Heart right ventricle (tissue), 16 donors: ENCODE results near the gene PARG. TPM values are rescaled to one million over a fixed set of nuclear protein-coding genes. Genes with fewer than 3 reads are reported as not detected.
"Not testable (repeated sequence)": the region's sequence is repeated elsewhere in the genome, so short reads cannot be mapped to it uniquely, and the experiment has no call there.

Experiments used
- ATAC-seq, 8 donors: fragments of 200-7000 bp; cut with Tn5 transposase; one replicate each; pipeline ENCODE4 v1.9.1; 2020; ENCODE audit warnings: mild to moderate bottlenecking in 8 of 8, moderate library complexity in 8 of 8, moderate number of reproducible peaks in 1 of 8
- DNase-seq, 2 donors: peaks; one replicate each; pipeline ENCODE4 v3.0.0-alpha.2; 2020
- H3K27ac ChIP-seq, 10 donors: fragments of 200-600 bp; sonication (generic) in 2 of 10; one replicate each; pipeline versions ENCODE4 v1.5.0 to v1.8.0; 2020 to 2022; ENCODE audit warnings: mild to moderate bottlenecking in 3 of 10
- H3K27me3 ChIP-seq, 7 donors: fragments of 200-600 bp; one replicate each; pipeline ENCODE4 v1.8.0; 2021 to 2022; ENCODE audit warnings: mild to moderate bottlenecking in 2 of 7
- H3K36me3 ChIP-seq, 9 donors: fragments of 200-600 bp; sonication (generic) in 1 of 9; one replicate each; pipeline versions ENCODE4 v1.5.0 to v1.8.0; 2020 to 2022; ENCODE audit warnings: mild to moderate bottlenecking in 2 of 9
- H3K4me1 ChIP-seq, 9 donors: fragments of 200-600 bp; sonication (generic) in 1 of 9; one replicate each; pipeline versions ENCODE4 v1.5.0 to v1.8.0; 2020 to 2022; ENCODE audit warnings: mild to moderate bottlenecking in 4 of 9
- H3K4me3 ChIP-seq, 10 donors: fragments of 200-600 bp; sonication (generic) in 2 of 10; one replicate each; pipeline versions ENCODE4 v1.5.0 to v1.8.0; 2020 to 2022; ENCODE audit warnings: mild to moderate bottlenecking in 7 of 10, moderate library complexity in 2 of 10
- H3K9me3 ChIP-seq, 11 donors: fragments of 200-600 bp in 10 of 11; sonication (generic) in 2 of 11; one replicate each; pipeline versions ENCODE4 v1.5.0 to v1.8.0; 2013 to 2022; ENCODE audit warnings: mild to moderate bottlenecking in 2 of 11, control low read depth in 1 of 11, moderate library complexity in 1 of 11
- WGBS, 2 donors: extraction: QIAGEN DNeasy Blood & Tissue Kit; methylation state at CpG; one replicate each; pipeline ENCODE4 v1.1.7; 2013; ENCODE audit warnings: inconsistent platforms in 1 of 2; 5-methylcytosine and 5-hydroxymethylcytosine counted together
- intact Hi-C, 10 donors: fragments of 100-400 bp; cut with DNase I; formaldehyde crosslinking; loops; one replicate each; pipeline versions ENCODE4 v1.11.1 to v1.14.2; 2022
- polyA plus RNA-seq, 2 donors: library from polyadenylated mRNA; stranded (reverse); fragments of 200-250 nt; gene quantifications; one replicate each; pipeline ENCODE4 v1.2.3, GENCODE V29; 2013
- total RNA-seq, 10 donors: library from RNA; stranded (reverse); fragmentation: NEBNext Ultra II Directional in 3 of 10; extraction: Animal tissue kit (Norgen Biotek cat#: 25700) in 3 of 10; gene quantifications; one replicate each; pipeline versions ENCODE4 v1.2.1 to v1.2.4, GENCODE V29; 2021 to 2023
- TF ChIP-seq, protein P1 (sequence below), 9 donors: fragments of 200-600 bp; sonication (generic) in 2 of 9; IDR thresholded peaks; one replicate each; pipeline versions ENCODE4 v1.5.0 to v1.8.0; 2021 to 2022; ENCODE audit warnings: antibody characterized with exemption in 9 of 9, mild to moderate bottlenecking in 5 of 9, moderate library complexity in 1 of 9
- donor health status: Arrhythmogenic right ventricular cardiomyopathy.
- donor health status: ischemic (EF 13 %, LVEDD 7.1; RV severe dilation, severe dysfunction).
- donor health status: healthy with polysubstance abuse.
- donor health status: DM: no; HTN: yes; CAD: no.
- donor health status: DM: no; HTN: no; CAD: no.
- donor health status: ischemic (EF 25% LVEDD 6.9; RV normal size, moderate dysfunction).
- donor health status: ischemic (EF 25% LVEDD 5.7; RV mildly dilated, moderate dysfunction).
- donor health status: healthy.
- donor health status: DM: yes; HTN: yes; CAD: no.
- donor health status: Ischemic cardiomyopathy.
- donor health status: ischemic (EF 35%, LVEDD 5.7; RV mildly dilated, moderate dysfunction).
- donor health status: nonischemic (EF 11% LVEDD 7.7; RV severe dilation, severe dysfunction).
- donor health status: DM: yes; HTN: yes; CAD: no.
- donor health status: PGD.
- donor health status: ischemic (EF 29% LVEDD 5.4; RV normal size, mild dysfunction).
- donor health status: nonischemic (EF 23%, LVEDD 6.1; RV moderate dilation, normal function).

Gene PARG
- total and polyA plus RNA-seq, 12 donors = 4.3 to 35.8 (median 27.6) TPM

DNA sequence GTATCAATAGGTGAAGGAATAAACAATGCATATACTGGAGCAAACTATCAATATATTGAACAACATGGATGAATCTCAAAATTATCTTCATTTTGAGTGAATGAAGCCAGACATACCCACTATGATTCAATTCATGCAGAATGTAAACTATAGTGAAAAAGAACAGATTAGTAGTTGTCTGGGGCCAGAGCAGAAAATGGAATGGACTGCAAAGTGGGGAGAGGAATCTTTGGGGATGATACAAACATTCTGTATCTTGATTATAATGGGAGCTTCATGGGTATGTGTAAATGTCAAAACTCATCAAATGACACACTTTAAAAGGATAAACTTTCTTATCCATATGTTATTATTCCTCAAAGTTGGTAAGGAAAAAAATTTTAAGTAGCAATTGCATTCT, 23.9 kb downstream of the PARG start:
- H3K27me3 ChIP-seq, H3K4me1 ChIP-seq, DNase-seq, intact Hi-C loops, H3K4me3 ChIP-seq, H3K27ac ChIP-seq, ATAC-seq, H3K9me3 ChIP-seq: not testable (repeated sequence)
- peaks cover 0 to 76% (median 3%) of the 10 kb centered on the region in 9 donors for H3K36me3 ChIP-seq

DNA sequence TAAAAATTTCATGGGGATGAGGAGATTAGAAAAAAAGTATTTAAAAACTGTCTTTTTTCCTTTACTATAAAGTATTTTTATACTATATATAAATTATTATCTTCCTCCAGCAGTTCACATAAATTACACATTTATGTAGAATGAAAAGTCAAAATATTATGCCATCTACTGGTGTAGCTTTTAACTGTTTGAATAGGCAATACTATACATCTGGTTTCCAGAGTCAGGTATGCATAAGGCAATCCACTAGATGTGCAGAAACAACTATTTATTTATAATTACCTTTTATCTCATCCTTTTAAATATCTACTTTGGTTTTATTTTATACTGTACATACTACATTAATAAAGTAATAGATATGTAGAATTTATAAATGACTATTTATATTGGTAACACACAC, 25.4 kb downstream of the PARG start:
- H3K27ac ChIP-seq, H3K4me3 ChIP-seq, ATAC-seq, intact Hi-C loops, DNase-seq, H3K27me3 ChIP-seq, H3K9me3 ChIP-seq, H3K4me1 ChIP-seq: not testable (repeated sequence)
- H3K36me3 ChIP-seq = peaks cover 0 to 73% (median 3%) of the 10 kb centered on the region in 9 donors

DNA sequence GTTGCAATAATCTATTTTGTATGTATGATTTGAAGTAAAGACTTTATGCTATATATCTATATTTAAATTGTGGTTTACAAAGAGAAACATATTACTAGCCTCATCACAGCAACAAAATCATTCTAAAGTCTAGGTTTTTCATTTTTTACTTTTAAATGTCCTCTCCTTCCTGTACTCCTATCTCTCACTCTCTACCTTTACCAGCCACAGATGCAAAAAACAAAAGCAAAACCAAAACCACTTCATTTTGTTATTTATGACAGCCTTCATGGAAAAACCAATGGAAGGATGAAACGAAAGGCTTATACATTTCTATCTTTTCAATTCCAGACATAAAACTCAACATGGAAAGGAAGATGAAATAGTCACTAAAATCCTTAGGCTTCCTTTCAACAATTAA, 31.5 kb downstream of the PARG start:
- peaks cover 0 to 40% (median 3%) of the 10 kb centered on the region in 9 donors for H3K36me3 ChIP-seq
- DNase-seq, H3K27ac ChIP-seq, intact Hi-C loops, H3K4me3 ChIP-seq, ATAC-seq, H3K9me3 ChIP-seq, H3K27me3 ChIP-seq, H3K4me1 ChIP-seq: not testable (repeated sequence)
- no CpG with 5 or more reads among the region's 1 CpG for WGBS, 2 donors

DNA sequence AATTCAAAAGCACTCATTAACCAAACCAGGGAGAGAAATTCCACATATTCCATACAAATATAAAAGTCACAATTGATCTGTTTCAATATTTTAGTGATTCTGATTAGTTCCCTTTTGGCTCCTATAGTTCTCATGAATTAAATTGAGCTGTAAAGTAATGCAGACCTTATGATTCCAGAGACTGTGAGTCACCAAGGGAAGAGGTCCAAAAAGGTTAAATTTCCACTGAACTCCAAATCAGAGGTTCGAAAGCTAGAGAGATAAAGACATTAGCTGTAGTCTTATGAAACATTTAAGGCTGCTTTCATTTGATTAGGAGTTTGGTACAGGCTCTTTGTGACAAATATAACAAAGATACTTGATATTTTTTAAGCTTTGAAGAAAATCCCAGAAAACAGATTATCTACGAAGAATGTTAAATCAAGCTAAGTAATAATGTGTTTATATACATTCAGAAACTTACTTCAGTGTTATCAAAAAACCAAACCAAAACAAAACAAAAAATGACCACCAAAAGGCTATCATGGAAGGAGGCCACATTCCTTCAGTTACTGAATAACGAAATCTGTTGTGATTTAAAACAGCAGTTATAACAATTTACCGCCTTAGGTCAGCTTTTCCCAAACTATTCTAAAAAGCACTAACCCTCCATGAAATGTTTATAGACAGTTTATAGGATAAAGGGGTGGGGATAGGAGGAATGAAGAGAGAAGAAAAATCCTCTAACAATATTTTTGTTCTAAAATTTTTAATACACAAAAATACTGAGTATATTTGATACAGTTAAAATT, 33.3 kb downstream of the PARG start:
- H3K27me3 ChIP-seq, H3K4me3 ChIP-seq, H3K9me3 ChIP-seq, H3K27ac ChIP-seq, intact Hi-C loops, DNase-seq, ATAC-seq, H3K4me1 ChIP-seq: not testable (repeated sequence)
- peaks cover 0 to 22% (median 0%) of the 10 kb centered on the region in 9 donors for H3K36me3 ChIP-seq
- WGBS, 2 donors = 67 to 76% methylated on average over 4 of the region's 4 CpGs

DNA sequence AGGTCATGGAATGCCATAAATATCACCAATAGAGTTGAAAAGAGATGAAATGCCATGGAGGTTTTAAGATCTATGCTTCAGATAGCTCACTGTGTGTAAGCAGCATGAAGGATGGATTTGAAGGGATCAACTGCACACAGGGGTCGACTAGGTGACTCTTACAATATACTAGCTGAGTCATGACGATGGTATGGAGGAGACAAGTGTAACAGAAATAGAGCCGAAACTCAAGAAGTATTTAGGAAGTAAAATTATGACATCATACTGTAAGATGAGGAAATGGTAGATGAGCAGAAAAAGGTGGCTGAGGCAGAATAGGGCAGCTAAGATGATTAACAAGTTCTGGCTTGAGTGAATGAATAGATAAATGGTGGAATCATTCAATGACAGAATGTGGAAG, 38.0 kb downstream of the PARG start:
- ATAC-seq, DNase-seq, H3K4me1 ChIP-seq, H3K27ac ChIP-seq, H3K4me3 ChIP-seq, H3K36me3 ChIP-seq, H3K9me3 ChIP-seq, H3K27me3 ChIP-seq, intact Hi-C loops: not testable (repeated sequence)
- 79 to 81% methylated on average over 3 of the region's 3 CpGs for WGBS, 2 donors

DNA sequence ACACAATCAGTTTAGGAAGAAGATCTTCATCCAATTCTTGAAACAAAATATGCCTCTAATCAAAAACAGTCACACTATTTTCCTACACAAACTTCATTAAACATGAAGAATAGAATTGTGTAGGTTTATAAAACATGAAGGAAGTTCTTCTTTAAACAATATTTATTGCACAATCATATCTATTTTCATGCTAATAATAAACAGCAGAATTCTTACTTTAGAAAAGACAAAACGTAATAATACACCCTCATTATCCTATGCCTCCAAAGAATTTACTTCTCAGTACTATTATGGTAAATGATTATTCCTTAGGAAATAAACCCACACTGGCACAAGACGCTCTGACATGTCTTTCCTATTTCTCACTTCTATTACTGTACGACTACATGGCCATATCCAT, 41.4 kb downstream of the PARG start:
- ATAC-seq, H3K27ac ChIP-seq, DNase-seq, intact Hi-C loops, H3K27me3 ChIP-seq, H3K4me1 ChIP-seq, H3K9me3 ChIP-seq, H3K4me3 ChIP-seq: not testable (repeated sequence)
- peaks cover 0 to 15% (median 1%) of the 10 kb centered on the region in 9 donors for H3K36me3 ChIP-seq
- 83 to 98% methylated on average over 2 of the region's 3 CpGs for WGBS, 2 donors

DNA sequence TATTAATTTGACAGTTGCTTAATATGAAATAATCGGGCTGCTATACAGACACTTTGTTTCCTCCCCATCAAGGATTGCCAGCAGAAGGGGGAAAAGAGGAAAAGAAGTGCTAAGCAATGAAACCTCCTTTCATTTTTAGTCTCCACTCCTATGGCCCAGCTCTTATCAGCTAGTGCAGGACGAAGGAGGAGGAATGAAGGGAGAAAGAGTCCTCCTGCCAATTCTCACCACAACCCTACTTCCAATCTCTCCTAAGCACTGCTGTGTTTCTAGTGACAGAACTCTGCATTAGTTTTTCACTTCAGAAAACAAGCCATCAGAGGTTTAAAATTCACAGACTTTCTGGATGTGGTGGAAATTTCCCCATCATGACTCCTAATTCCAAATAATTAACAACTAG, 41.8 kb downstream of the PARG start:
- Histone ChIP-seq H3K36me3 (peaks cover 0 to 16% (median 5%) of the 10 kb centered on the region in 9 donors), H3K9me3 (peaks cover 0 to 13% (median 0%) of the 10 kb centered on the region in 11 donors)
- H3K4me1 ChIP-seq, ATAC-seq, DNase-seq, intact Hi-C loops, H3K27me3 ChIP-seq, H3K4me3 ChIP-seq, H3K27ac ChIP-seq: not testable (repeated sequence)
- 86 to 90% methylated on average over 1 of the region's 2 CpGs for WGBS, 2 donors

DNA sequence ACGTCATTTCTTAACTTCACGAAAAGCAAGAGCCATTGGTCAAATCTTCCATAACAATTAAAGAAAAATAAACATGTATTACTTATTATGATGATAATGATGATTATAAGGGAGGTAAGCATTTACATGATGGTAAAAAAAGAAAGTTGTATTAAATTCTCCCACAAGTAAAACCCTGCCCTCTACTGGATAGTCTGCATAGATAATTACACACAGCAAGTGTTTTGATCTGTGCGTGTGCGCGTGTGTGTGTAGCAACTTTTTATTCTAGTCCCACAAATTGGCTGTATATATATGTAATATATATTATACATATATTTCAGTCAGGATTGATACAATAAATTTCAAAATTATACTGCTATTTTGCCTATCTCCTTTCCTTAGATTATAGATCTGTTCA, 51.8 kb downstream of the PARG start:
- Histone ChIP-seq H3K36me3 (peaks cover 0 to 15% (median 0%) of the 10 kb centered on the region in 9 donors), H3K9me3 (peaks cover 0 to 17% (median 0%) of the 10 kb centered on the region in 11 donors)
- DNase-seq, H3K4me1 ChIP-seq, intact Hi-C loops, H3K27ac ChIP-seq, H3K27me3 ChIP-seq, H3K4me3 ChIP-seq, ATAC-seq: not testable (repeated sequence)
- TF ChIP-seq, protein P1, sequence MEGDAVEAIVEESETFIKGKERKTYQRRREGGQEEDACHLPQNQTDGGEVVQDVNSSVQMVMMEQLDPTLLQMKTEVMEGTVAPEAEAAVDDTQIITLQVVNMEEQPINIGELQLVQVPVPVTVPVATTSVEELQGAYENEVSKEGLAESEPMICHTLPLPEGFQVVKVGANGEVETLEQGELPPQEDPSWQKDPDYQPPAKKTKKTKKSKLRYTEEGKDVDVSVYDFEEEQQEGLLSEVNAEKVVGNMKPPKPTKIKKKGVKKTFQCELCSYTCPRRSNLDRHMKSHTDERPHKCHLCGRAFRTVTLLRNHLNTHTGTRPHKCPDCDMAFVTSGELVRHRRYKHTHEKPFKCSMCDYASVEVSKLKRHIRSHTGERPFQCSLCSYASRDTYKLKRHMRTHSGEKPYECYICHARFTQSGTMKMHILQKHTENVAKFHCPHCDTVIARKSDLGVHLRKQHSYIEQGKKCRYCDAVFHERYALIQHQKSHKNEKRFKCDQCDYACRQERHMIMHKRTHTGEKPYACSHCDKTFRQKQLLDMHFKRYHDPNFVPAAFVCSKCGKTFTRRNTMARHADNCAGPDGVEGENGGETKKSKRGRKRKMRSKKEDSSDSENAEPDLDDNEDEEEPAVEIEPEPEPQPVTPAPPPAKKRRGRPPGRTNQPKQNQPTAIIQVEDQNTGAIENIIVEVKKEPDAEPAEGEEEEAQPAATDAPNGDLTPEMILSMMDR (IDR thresholded peaks at IDR 0.05) = peak in 1 of 9 donors; percentile 16
- WGBS, 2 donors = 98% methylated on average over 5 of the region's 5 CpGs

DNA sequence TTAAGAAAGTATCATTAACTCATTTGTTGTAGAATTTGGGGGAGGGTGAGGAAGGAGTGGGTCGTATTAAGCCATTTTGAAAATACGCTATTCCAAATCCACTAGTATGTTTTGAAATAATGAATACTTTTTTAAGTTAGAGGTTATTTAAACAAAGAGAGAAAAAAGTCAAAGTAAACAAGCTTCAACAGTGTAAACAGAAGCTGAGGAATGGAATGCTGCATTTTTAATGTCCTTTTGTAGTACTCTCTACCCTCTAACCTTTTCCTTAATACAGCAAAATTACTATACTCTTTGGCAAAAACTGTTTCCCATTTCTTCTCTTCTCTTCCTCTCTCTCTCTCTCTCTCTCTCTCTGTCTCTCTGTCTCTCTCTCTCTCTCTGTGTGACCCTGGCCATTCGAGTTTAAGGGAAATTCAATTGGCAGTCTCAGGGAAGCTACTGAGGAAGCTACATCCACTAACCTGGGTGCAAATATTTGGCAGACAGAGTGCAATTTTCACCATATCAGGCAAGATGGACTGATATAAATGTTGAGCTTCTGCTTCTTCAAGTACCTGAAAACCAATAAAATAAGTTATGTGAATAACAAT, 57.0 kb downstream of the PARG start:
- H3K27ac ChIP-seq, ATAC-seq, H3K4me3 ChIP-seq, intact Hi-C loops, H3K4me1 ChIP-seq, H3K27me3 ChIP-seq, DNase-seq: not testable (repeated sequence)
- Histone ChIP-seq H3K9me3 (peaks cover 0 to 17% (median 0%) of the 10 kb centered on the region in 11 donors), H3K36me3 (peaks cover 0 to 14% (median 0%) of the 10 kb centered on the region in 9 donors)
- WGBS, 2 donors = 79 to 85% methylated on average over 1 of the region's 3 CpGs

DNA sequence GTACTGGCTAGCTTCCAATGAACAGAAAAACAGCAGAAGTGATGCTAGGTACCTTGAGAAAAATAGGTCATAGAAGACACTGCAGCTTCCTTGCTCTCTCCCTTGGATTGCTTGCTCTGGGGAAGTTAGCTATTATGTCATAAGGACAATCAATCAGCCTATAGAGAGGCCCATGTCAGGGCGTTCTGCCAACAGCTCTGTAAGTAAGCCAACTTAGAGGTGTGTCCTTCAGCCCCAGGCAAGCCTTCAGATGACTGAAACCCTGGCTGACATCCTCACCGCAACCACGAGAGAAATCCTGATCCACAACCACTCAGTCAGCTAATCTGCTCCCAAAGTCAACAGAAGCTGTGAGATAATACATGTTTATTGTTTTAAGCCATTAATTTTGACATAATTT, 58.0 kb downstream of the PARG start:
- WGBS, 2 donors = 89 to 100% methylated on average over 1 of the region's 3 CpGs
- peaks cover 0 to 17% (median 0%) of the 10 kb centered on the region in 11 donors for H3K9me3 ChIP-seq
- ATAC-seq, H3K4me1 ChIP-seq, H3K27me3 ChIP-seq, intact Hi-C loops, H3K27ac ChIP-seq, H3K4me3 ChIP-seq, DNase-seq: not testable (repeated sequence)
- H3K36me3 ChIP-seq = peaks cover 0 to 14% (median 0%) of the 10 kb centered on the region in 9 donors
